ENCODE measurements around the gene MRC2. TPM values are rescaled to one million over a fixed set of nuclear protein-coding genes. Genes with fewer than 3 reads are reported as not detected.
A peak's percentile ranks its signal among the peaks of the same experiment; 100 is the strongest.
"Not testable (repeated sequence)": the region's sequence is repeated elsewhere in the genome, so short reads cannot be mapped to it uniquely, and the experiment has no call there.

Gene MRC2
- total RNA-seq, 2 donors from 2014 or later, result 2.0 to 2.1 TPM

DNA sequence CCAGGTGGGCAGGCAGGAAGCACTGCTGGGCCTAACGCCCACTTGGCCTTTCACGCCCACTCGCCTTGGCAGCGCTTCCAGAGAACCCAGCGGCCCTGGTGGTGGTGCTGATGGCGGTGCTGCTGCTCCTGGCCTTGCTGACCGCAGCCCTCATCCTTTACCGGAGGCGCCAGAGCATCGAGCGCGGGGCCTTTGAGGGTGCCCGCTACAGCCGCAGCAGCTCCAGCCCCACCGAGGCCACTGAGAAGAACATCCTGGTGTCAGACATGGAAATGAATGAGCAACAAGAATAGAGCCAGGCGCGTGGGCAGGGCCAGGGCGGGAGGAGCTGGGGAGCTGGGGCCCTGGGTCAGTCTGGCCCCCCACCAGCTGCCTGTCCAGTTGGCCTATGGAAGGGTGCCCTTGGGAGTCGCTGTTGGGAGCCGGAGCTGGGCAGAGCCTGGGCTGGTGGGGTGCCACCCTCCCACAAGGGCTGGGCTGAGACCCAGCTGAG lies 64.7 kb downstream of the MRC2 start:
- no peak for DNase-seq (ENCODE audit: low spot score)
- no peaks in the 10 kb centered on the region for H3K4me1 Mint-ChIP-seq (ENCODE audit: low read depth in 2 of 2)
- no peak overlapping the region for H3K4me3 Mint-ChIP-seq
- H3K36me3 Mint-ChIP-seq, result no peaks in the 10 kb centered on the region
- no peak for ATAC-seq
- H3K27ac Mint-ChIP-seq, result no peak overlapping the region
- no peaks in the 10 kb centered on the region for H3K9me3 Mint-ChIP-seq
- peaks cover 0 to 3% of the 10 kb centered on the region in 2 donors for H3K27me3 Mint-ChIP-seq

DNA sequence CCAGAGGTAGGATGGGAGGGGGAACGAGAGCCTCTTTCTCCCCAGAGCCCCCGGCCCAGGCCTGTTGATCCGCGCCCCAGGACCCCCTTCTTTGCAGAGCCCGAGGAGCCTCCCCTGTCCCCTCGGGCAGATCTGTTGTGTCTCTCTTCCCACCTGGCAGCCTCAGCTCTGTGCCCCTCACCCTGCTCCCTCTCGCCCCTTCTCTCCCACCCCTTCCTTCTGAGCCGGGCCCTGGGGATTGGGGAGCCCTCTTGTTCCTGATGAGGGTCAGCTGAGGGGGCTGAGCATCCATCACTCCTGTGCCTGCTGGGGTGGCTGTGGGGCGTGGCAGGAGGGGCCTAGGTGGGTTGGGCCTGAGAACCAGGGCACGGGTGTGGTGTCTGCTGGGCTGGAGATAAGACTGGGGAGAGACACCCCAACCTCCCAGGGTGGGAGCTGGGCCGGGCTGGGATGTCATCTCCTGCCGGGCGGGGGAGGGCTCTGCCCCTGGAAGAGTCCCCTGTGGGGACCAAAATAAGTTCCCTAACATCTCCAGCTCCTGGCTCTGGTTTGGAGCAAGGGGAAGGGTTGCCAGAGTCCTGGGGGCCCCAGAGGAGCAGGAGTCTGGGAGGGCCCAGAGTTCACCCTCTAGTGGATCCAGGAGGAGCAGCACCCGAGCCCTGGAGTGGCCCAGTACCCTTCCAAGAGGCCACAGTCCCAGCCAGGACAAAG lies 65.4 kb downstream of the MRC2 start:
- Mint-ChIP-seq H3K4me1 (ENCODE audit: low read depth in 2 of 2) (no peaks in the 10 kb centered on the region), H3K4me3 (no peak overlapping the region), H3K27me3 (peaks cover 0 to 3% of the 10 kb centered on the region in 2 donors), H3K9me3 (no peaks in the 10 kb centered on the region), H3K36me3 (no peaks in the 10 kb centered on the region), H3K27ac (no peak overlapping the region)
- DNase-seq (ENCODE audit: low spot score) (no peak), ATAC-seq (no peak)

DNA sequence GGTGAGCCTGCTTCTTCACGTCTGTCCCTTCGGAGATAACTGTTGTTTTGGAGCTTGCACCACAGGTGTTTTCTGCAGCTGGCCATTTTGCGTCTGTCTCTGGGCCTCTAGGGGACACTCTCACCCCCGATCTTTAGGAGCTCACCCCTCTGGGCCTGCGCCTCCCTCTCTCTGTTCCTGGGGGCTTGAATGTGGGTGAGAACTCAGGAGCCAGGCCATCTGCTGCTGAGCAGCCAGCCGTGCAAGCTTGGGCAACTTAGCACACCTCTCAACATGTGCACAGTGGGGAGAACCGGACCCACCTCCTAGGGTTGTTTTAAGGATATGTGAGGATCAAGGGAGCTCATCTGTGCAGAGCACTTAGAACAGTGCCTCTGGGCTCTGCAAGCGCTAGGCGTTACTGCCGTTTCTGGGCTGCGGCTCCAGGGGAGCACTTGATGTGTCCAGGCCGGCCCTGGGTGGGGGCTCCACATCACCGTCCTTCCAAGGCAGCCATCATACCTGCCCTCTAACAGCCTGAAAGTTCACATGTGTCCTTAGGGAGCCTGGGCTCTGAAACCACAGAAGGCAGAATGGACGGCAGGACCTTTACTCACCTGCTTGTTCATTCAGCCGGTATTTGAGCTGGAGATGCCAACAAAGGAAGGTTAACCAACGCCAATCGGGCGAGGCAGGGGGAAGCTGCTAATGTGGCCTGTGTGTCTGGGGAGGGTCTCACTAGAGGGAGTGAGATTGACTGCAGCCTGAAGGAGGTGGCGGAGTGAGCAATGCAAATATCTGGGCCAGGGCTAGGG lies 66.3 kb downstream of the MRC2 start:
- DNase-seq (ENCODE audit: low spot score) (no peak), ATAC-seq (no peak)
- no peak overlapping the region for H3K4me3 Mint-ChIP-seq
- no peaks in the 10 kb centered on the region for H3K4me1 Mint-ChIP-seq (ENCODE audit: low read depth in 2 of 2)
- peaks cover 0 to 3% of the 10 kb centered on the region in 2 donors for H3K27me3 Mint-ChIP-seq
- H3K36me3 Mint-ChIP-seq, result no peaks in the 10 kb centered on the region
- H3K9me3 Mint-ChIP-seq, result no peaks in the 10 kb centered on the region
- H3K27ac Mint-ChIP-seq, result no peak overlapping the region

DNA sequence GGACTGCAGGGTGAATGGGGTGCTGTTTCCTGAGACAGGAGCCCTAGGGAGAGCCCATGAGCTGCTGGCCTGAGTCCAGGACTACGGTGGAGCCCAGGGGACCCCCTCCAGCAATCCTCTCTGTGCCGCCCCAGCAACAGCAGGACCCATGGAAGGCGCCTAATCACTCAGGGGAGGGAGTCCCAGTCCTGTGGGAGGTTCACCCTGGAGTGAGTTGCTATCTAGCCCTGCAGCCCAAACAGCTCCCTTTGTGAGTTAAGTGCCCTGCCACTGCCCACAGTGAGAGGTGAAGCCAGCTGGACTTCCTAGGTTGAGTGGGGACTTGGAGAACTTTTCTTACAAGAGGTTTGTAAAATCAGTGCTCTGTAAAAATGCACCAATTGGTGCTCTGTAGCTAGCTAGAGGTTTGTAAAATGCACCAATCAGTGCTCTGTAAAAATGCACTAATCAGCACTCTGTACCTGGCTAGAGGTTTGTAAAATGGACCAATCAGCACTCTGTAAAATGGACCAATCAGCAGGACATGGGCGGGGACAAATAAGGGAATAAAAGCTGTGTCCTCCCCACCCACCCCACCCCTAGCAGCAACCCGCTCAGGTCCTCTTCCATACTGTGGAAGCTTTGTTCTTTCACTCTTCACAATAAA lies 67.7 kb downstream of the MRC2 start:
- not testable (repeated sequence) for H3K27ac Mint-ChIP-seq; H3K4me1 Mint-ChIP-seq (ENCODE audit: low read depth in 2 of 2); DNase-seq (ENCODE audit: low spot score); H3K27me3 Mint-ChIP-seq; ATAC-seq; H3K9me3 Mint-ChIP-seq; H3K4me3 Mint-ChIP-seq; H3K36me3 Mint-ChIP-seq

DNA sequence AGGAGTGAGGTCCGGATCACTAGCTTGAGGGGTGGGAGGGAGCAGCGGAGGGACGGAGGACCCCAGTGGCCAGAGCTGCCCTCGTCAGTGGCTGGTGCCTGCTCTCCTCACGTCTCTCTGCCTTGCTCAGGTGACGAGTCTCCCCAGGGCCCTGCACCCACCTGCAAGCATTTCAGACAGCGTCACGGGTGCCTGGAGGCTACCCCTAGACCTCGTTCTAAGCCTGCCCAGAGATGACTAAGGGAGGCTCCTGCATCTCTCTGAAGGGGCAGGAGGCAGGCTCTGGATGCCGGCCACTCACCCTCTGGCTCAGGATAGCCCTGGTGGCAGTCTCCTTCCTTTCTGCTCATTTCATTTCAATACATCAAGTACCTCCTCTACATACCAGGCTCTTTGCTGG lies 68.8 kb downstream of the MRC2 start:
- Mint-ChIP-seq H3K9me3 (no peaks in the 10 kb centered on the region), H3K27me3 (peaks cover 3 to 7% of the 10 kb centered on the region in 2 donors)
- no peak for DNase-seq (ENCODE audit: low spot score)

DNA sequence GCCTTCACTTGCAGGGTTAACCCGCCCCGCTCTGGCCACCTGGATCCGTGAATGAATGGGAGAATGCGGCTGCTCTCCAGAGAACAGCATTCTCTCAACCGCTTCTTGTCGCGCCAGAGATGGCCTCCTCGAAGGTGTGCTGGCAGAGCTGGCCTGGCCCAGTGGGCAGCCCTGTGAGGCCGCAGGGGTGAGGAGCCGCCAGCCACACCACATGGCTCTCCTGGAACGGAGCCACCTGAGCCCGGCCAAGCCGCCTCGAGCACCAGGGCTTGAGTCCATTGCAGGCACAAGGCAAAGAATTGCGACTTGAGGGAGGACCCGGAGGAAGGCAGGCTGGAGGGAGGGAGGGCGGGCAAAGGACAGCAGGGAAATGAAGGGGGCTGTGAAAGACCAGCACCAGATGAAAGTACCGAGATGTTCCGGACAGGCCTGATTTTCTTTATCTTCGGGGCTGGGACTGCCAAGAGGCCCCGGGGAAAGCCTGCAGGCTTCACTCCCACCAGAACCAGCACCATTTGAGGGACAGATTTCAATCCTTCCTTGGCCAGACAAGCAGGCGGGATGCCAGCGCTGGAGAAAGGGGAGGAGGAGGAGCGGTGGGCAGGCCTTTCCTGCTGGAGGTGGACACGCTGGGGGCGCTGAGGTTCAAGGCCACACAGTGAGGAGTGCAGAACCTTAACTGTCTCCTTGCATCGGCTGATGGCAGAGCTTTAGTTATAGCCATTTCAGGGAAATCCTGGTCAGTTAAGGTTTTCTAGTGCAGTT lies 69.4 kb downstream of the MRC2 start:
- no peak for ATAC-seq
- H3K4me3 Mint-ChIP-seq, result no peak overlapping the region
- no peaks in the 10 kb centered on the region for H3K4me1 Mint-ChIP-seq (ENCODE audit: low read depth in 2 of 2)
- no peak for DNase-seq (ENCODE audit: low spot score)
- H3K36me3 Mint-ChIP-seq, result no peaks in the 10 kb centered on the region
- no peak overlapping the region for H3K27ac Mint-ChIP-seq
- H3K9me3 Mint-ChIP-seq, result no peaks in the 10 kb centered on the region
- peaks cover 3 to 7% of the 10 kb centered on the region in 2 donors for H3K27me3 Mint-ChIP-seq

More for the DNA sequence above, 68.8 kb downstream of the MRC2 start:
- Mint-ChIP-seq H3K4me1 (ENCODE audit: low read depth in 2 of 2) (no peaks in the 10 kb centered on the region), H3K36me3 (no peaks in the 10 kb centered on the region), H3K4me3 (no peak overlapping the region), H3K27ac (no peak overlapping the region)
- peak in 1 of 2 donors; percentile 17 for ATAC-seq

DNA sequence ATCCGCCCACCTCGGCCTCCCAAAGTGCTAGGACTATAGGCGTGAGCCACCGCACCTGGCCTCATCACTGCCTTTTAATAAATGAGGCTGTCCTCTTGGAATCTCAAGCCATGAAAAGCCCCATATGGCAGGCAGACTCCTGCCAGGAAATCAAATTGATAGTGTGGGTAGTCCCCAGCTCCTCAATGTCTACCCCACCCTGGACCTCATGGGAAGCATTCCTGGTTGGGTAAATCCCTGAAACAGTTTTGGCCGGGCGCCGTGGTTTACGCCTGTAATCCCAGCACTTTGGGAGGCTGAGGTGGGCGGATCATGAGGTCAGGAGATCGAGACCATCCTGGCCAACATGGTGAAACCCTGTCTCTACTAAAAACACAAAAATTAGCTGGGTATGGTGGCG lies 71.0 kb downstream of the MRC2 start:
- not testable (repeated sequence) for H3K4me1 Mint-ChIP-seq (ENCODE audit: low read depth in 2 of 2); DNase-seq (ENCODE audit: low spot score); H3K27ac Mint-ChIP-seq; H3K4me3 Mint-ChIP-seq; ATAC-seq; H3K27me3 Mint-ChIP-seq; H3K9me3 Mint-ChIP-seq; H3K36me3 Mint-ChIP-seq

DNA sequence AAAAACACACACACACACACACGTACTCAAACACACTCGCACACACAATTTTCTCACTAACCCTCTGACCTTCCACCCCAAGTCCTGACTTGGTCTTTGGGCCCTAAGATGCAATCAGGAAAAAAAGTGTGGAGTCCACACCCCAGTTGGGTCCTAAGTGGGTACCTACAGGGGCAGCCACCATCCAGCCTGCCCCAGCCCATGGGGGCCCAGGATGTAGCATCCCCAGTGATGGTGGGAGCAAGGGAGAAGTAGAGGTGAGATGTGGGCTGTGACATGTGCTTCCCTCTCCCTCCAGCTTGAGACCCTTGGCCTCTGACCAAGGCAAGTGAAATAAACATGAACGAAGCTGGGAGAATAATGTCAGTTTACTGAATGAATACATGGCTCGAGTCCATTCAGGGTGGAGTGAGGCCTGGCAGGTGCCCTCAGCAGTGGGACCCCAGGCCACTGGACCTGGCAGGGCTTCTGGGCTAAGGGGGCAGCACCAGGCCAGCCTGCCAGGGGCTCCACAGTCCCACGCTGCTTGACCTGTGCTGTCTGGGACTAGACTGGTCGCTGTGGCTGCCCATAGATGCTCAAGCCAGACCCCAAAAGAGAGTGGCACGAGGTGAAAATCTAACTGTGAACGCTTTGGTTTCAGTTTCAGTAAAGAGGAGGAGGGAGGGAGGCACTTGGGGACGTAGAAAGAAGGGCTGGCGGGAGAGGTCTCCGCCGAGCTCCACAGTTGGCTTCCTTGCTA lies 73.7 kb downstream of the MRC2 start:
- H3K27ac Mint-ChIP-seq, result no peak overlapping the region
- ATAC-seq (no peak), DNase-seq (ENCODE audit: low spot score) (no peak)
- H3K4me3 Mint-ChIP-seq, result no peak overlapping the region
- no peaks in the 10 kb centered on the region for H3K36me3 Mint-ChIP-seq
- H3K4me1 Mint-ChIP-seq (ENCODE audit: low read depth in 2 of 2), result peaks cover 3 to 6% of the 10 kb centered on the region in 2 donors
- H3K27me3 Mint-ChIP-seq, result peaks cover 3 to 15% of the 10 kb centered on the region in 2 donors
- no peaks in the 10 kb centered on the region for H3K9me3 Mint-ChIP-seq

DNA sequence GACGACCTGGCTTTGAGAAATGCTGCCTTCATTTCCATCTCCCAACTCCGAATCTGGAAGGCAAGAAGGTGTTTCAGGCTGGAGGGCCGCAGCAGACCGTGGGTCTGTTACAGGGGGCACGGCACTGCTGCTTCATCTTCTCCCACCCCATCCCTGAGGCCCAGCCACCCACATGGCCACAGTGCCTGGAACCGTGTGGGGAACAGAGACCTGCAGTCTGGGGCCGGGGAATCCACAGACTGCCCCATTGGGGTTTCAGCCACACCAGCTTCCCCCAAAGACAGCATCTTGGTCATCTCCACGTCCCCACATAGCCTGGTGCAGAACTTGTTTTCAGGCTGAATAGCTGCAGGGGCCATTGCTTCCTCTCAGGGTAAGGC lies 74.2 kb downstream of the MRC2 start:
- Mint-ChIP-seq H3K4me1 (ENCODE audit: low read depth in 2 of 2) (peaks cover 3 to 6% of the 10 kb centered on the region in 2 donors), H3K4me3 (no peak overlapping the region), H3K27me3 (peaks cover 3 to 15% of the 10 kb centered on the region in 2 donors), H3K27ac (no peak overlapping the region), H3K36me3 (no peaks in the 10 kb centered on the region), H3K9me3 (no peaks in the 10 kb centered on the region)
- ATAC-seq (no peak), DNase-seq (ENCODE audit: low spot score) (no peak)

DNA sequence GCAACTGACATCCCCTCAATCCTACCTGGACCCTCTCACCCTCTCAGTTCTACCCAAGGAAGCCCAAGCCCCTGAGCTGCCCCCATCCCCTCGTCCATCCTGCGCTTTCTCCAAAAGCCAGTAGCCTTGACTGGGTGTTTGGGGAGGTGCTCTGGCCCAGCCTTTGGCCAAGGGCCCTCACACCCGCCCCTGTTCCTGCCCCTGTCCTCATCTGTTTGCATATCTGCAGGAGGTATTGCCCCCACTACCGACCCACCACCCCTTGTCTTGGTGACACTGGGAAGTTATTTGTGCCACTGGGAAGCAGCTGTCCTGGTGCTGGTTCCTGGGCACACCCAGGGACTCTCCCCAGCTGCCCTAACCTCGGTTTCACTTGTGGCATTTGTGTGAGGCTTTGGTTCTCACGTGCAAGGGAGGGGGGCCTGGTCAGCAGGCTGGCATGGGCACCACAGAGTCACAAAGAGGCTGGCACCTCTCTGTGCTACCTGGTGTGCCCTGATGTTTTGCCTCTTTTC lies 75.3 kb downstream of the MRC2 start:
- no peaks in the 10 kb centered on the region for H3K36me3 Mint-ChIP-seq
- DNase-seq (ENCODE audit: low spot score) (no peak), ATAC-seq (no peak)
- peaks cover 3 to 15% of the 10 kb centered on the region in 2 donors for H3K27me3 Mint-ChIP-seq
- no peaks in the 10 kb centered on the region for H3K9me3 Mint-ChIP-seq
- H3K4me1 Mint-ChIP-seq (ENCODE audit: low read depth in 2 of 2), result peaks cover 3 to 6% of the 10 kb centered on the region in 2 donors
- H3K27ac Mint-ChIP-seq, result no peak overlapping the region
- H3K4me3 Mint-ChIP-seq, result no peak overlapping the region

DNA sequence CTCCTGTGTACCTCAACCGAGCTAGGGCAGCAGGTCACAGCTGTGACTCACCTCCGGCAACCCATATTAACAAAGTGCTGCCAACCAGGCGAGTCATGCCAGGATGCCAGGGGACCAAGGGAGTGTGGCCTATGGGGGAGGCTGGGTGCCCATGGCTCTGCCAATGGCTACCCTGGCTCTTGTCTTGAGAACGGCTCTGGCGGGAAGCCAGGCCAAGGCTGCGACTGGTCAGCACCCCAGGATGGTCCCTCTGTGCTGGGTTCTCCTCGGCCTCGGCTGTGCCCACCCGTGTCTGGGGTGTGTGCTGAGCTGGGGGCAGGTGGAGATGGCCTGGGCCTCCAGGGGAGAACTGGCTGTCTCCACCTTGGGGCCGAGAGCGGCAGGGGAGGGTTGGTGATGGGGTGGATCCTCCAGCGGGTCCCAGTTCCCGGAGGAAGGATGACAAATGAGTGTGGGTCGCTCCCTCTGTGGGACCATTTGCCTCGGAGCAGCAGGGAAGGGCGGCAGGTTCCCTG lies 75.8 kb downstream of the MRC2 start:
- ATAC-seq, result peak; percentile 14 to 25
- Mint-ChIP-seq H3K4me3 (no peak overlapping the region), H3K36me3 (no peaks in the 10 kb centered on the region), H3K9me3 (no peaks in the 10 kb centered on the region), H3K27me3 (peaks cover 3 to 15% of the 10 kb centered on the region in 2 donors), H3K27ac (no peak overlapping the region), H3K4me1 (ENCODE audit: low read depth in 2 of 2) (peaks cover 3 to 6% of the 10 kb centered on the region in 2 donors)
- DNase-seq (ENCODE audit: low spot score), result no peak

DNA sequence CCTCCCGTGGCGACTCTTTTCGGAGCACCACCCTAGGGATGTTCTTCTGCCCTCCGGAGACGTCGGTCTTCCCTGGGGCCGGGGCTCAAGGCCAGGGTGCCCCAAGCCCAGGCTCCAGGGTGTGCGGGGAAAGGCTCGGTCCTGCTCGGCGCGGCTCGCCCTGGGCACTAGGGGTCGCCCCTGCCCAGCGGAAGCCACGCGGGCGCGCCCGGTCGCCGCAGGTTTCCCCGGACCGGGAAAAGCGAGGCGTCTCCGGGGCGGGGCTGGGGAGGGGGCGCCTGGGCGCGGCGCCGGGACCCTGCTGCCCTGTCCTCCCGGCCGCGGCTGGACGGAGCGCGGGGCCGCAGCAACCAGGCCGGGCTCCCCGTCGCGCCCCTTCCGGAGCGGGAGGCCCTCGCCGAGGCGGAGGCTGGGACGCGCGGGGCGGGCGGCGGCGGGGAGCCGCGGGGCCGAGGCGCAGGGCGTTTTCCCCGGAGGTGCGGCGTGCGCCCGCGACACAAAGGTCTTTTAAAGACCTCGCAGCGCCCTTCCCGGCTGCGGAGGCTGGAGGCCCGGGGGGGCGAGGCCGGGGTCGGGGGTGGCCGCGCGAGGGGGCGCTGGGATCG lies 76.4 kb downstream of the MRC2 start:
- H3K36me3 Mint-ChIP-seq, result no peaks in the 10 kb centered on the region
- H3K9me3 Mint-ChIP-seq, result no peaks in the 10 kb centered on the region
- peaks cover 3 to 15% of the 10 kb centered on the region in 2 donors for H3K27me3 Mint-ChIP-seq
- H3K4me1 Mint-ChIP-seq (ENCODE audit: low read depth in 2 of 2), result peaks cover 3 to 6% of the 10 kb centered on the region in 2 donors
- H3K4me3 Mint-ChIP-seq, result no peak overlapping the region
- no peak overlapping the region for H3K27ac Mint-ChIP-seq
- DNase-seq (ENCODE audit: low spot score), result peak; percentile 74
- peak; percentile 90 to 94 for ATAC-seq
